NCI-H2081 (cell line): ENCODE results near the gene NID2.

Experiments
- DNase-seq, 2 experiments: peaks; one replicate each; lab custom pipeline; 2025; lab: John Stamatoyannopoulos, UW

Gene NID2

GRCh38 chr14:52068615-52069306, at the start of gene NID2:
Gene NID2 (minus strand): TSS chr14:52069059. CDS start chr14:52068994, 65 bp downstream.
- DNase-seq, result peak; percentile 16 to 27

DNA sequence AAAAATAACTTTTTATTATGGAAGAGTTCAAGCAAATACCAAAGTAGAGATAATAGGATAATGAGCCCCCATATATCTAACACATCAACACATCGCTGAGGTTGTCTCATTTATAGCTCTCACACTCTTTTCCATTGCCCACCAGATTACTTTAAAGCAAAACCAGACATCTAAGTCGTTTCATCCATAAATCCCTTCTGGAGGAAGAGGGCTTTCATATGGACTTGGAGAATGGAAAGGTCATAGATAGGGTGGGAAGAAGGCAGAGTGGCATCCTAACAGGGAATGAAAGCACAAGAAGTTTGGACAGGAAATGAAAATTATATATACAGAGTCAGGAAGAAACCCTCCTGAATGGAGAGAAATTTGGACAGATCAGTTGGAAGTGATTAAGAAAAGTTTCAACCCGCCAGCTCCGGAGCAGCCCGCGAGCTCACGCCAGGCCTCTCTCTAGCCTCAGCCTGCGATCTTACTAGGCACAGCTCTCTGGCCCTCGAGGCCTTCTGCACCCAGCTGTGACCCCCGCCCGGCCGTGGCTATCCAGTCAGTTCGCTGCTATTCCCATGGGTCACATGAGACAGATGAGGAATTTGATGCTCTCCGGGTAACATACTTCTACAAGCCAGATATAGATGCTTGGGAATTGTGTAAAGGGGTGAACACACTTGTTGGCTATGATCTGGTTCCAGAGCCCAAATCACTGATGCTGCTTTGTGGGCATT, 48.4 kb upstream of the NID2 start:
- no peak for DNase-seq

- DNase-seq, result no peak
Observed at GRCh38 chr14:52115286-52115685, 46.4 kb upstream of the NID2 start.

- no peak for DNase-seq
Observed at GRCh38 chr14:52112336-52113018, 43.6 kb upstream of the NID2 start.

- no peak for DNase-seq
Observed at GRCh38 chr14:52111583-52111982, 42.7 kb upstream of the NID2 start.

DNA sequence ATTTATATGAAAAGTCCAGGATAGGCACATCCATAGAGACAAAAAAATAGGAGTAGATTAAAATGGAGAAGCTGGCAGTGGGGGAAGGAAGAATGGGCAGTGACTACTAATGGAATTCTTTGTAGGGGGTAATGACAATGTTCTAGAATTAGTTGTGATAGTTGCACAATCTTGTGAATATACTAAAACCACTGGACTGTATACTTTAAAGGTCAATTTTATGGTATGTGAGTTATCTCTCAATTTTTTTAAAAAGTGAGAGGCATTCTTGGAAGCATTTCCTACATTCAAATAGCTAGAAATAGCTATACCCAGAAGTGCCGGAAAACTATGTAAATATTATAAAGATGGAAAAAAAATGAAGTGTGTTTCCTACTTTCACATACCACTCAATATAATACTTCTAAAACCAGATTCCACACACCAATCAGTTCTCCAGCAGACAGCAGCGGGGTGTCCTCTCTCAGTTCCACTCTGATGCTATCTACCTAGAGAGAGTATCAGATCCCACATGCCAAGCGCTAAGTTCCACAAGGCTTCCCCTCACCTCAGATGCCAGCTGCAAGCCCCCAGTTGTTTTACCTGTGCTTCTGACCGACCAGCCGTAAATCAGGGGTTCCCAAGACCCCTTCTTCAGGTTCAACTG, 41.7 kb upstream of the NID2 start:
- DNase-seq, result no peak

DNA sequence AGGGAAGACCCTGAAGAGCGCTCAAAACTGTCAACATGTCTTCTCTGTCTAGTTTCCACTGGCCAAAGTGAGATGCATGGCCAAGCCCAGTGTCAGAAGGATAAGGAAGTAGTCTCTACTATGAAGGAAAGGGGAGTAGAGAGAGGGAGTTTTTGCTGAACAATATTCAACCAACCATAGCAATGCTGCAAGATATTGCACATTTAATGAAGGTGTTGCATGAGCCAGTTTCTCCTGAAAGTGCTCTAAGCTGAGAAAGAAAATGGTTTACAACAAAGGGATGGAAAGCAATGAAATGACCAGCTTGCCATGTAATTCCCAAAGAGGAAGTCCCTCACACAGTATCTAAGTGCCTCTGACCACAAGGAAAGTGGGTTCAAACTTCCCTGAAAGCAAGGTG, 40.0 kb upstream of the NID2 start:
- DNase-seq, result no peak

- DNase-seq, result no peak
Observed at GRCh38 chr14:52106840-52107239, 38.0 kb upstream of the NID2 start.

DNA sequence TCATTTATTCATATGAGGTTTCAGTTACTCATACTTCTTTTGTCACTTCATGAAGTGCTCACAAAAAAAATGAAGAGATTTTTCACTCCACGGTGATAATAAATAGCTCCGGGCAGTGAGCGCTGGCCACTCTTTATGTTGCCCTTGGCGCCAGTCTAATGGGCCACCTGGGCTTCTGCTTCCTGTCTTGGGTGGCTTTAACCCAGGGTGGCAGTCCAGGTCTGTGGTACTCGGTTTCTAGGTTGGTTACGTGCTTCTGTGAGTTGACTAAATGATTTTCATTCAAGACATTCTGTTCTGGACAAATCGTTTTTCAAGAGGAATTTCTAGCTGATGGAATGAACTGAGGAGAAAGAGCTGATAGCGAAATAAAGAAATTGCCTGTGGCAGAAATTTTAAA, 34.6 kb upstream of the NID2 start:
- DNase-seq, result peak; percentile 41 to 68

- no peak for DNase-seq
Observed at GRCh38 chr14:52095794-52096193, 26.9 kb upstream of the NID2 start.

- no peak for DNase-seq
Observed at GRCh38 chr14:52095336-52095735, 26.5 kb upstream of the NID2 start.

- DNase-seq, result no peak
Observed at GRCh38 chr14:52094546-52095271, 25.9 kb upstream of the NID2 start.

DNA sequence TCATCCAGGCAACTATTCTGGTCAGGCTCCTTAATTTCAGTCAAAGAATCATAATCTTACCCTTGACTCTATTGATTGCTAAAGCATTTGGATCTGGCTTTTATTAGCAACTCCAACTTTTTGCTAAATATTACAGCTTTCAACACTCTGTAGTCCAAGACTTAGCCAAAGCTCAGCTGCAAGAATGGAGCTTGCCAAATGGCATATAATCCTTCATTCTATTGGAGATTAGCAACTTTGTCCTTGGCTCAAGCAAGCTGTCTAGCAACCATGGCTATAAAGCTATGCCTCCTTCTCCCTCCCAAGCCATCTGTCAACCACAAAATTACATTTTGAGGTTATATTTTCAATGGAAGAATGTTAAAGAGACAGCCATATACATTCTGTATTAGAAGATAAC, 23.1 kb upstream of the NID2 start:
- no peak for DNase-seq

- DNase-seq, result no peak
Observed at GRCh38 chr14:52090936-52091335, 22.1 kb upstream of the NID2 start.

DNA sequence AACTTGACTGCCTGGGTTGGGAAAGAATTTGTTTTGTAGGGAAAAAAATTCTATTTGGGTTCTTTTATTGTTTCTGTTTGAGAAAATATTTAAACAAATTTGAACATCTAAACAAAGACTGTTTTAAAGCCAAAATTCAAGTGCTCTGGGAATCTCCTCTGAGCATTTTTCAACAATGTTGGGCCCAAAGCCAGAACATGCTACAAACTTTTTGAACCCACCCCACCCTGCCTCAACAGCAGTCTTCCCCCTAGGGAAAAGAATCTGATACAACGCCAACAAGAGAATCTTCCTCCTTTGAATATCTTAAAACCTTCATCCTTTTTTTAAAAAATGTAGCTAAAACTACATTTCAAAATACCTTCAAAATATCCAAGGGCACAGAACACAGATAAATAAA, 20.4 kb upstream of the NID2 start:
- no peak for DNase-seq

DNA sequence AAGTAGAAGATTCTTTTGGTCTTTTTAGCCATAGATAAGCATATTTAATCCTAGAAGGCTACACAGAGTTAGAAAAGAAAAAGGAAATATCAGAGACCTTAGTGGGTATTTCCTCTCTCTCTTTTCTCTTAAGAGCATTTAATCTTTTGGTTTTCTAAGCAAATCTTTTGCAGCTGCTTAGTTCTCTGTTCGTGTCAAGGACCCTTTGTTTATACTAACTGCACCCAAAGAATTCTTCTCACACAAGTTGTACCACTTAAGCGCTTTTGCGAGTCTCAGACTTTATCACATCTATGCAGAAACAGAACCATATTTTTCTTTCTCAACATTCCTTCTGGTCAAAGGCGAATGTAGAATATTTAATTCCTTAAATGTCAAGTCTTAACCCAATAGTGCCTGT, 17.9 kb upstream of the NID2 start:
- no peak for DNase-seq

- DNase-seq, result no peak
Observed at GRCh38 chr14:52082903-52083302, 14.0 kb upstream of the NID2 start.

GRCh38 chr14:52081964-52082363, 13.1 kb upstream of the NID2 start:
- DNase-seq, result no peak

GRCh38 chr14:52080808-52081755, 12.2 kb upstream of the NID2 start:
- no peak for DNase-seq

GRCh38 chr14:52080158-52080800, 11.4 kb upstream of the NID2 start:
- DNase-seq, result no peak
